Esophagus squamous epithelium (tissue), 4 donors: Measurements from ENCODE around the gene TSPAN4.

Experiments used
- POLR2A ChIP-seq, 4 donors: fragments of 450-650 bp; IDR thresholded peaks; one replicate each; pipeline ENCODE4 v1.6.1; 2017; ENCODE audit warnings: antibody characterized with exemption in 4 of 4, mild to moderate bottlenecking in 4 of 4, moderate library complexity in 3 of 4
- TF ChIP-seq, protein P1 (sequence below), 6 experiments: fragments of 450-650 bp in 4 of 6; fragments of 200-600 bp in 2 of 6; sonication (generic) in 2 of 6; IDR thresholded peaks; one replicate each; pipeline ENCODE4 v1.5.1; 2016 to 2019; ENCODE audit warnings: antibody characterized with exemption in 6 of 6, mild to moderate bottlenecking in 4 of 6, moderate library complexity in 4 of 6

DNA sequence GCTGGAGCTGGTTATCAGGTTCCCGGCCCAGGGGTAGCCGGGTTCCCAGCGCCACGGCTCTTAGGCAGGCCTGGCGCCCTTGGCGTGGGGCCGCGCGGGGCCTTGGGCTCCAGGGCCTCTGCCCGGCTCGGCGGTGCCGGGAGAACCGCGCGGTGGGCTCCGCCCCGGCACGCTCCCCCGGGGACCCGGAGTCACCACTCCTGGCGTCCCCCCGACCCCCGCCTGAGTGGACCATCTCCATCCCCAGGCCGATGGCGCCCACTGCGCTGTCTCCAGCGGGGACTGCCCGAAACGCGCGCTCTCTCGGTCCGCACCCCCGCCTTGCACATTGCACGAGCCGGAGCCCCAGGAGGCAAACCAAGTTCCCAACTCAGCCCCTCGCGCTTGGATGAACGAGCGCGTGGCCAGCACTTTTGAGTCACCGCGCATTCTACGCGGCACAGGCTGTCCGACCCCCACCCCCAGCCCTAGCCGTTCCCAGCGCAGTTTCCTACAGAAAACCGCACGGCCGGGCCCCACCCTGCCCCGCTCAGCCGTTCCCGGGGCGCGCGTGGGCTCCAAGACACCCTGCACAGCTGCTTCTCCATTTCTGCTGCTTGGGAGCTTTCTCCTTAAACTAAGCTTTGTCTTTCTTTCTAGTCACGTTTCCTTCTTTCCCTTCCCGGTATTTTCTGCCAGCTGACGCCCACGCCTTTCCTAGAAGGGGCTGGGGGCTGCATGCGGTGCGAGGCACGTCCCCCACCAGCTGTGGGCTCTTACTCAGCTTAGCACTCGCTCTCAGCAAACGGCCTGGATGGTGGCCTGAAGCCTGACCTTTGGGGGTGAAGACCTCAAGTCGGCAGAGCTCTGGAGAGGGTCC lies 68.6 kb downstream of the TSPAN4 start:
- TF ChIP-seq POLR2A (IDR thresholded peaks at IDR 0.05), result no peak
- TF ChIP-seq, protein P1, sequence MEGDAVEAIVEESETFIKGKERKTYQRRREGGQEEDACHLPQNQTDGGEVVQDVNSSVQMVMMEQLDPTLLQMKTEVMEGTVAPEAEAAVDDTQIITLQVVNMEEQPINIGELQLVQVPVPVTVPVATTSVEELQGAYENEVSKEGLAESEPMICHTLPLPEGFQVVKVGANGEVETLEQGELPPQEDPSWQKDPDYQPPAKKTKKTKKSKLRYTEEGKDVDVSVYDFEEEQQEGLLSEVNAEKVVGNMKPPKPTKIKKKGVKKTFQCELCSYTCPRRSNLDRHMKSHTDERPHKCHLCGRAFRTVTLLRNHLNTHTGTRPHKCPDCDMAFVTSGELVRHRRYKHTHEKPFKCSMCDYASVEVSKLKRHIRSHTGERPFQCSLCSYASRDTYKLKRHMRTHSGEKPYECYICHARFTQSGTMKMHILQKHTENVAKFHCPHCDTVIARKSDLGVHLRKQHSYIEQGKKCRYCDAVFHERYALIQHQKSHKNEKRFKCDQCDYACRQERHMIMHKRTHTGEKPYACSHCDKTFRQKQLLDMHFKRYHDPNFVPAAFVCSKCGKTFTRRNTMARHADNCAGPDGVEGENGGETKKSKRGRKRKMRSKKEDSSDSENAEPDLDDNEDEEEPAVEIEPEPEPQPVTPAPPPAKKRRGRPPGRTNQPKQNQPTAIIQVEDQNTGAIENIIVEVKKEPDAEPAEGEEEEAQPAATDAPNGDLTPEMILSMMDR (IDR thresholded peaks at IDR 0.05), result no peak
